Measurements from ENCODE around the gene ACAA1.
A peak's percentile ranks its signal among the peaks of the same experiment; 100 is the strongest.

ACAA1 gene

GRCh38 chr3:38154033-38154494 lies 17.1 kb upstream of the ACAA1 start:
- no peak overlapping the region for H3K4me3 ChIP-seq (ENCODE audit: low read length)
- DNase-seq (ENCODE audit: low read depth) = peak; percentile 98
- TF ChIP-seq CTCF (IDR thresholded peaks at IDR 0.05; ENCODE audit: insufficient read depth, low read depth, low read length, missing control alignments) = no peak

GRCh38 chr3:38153221-38153620 lies 16.3 kb upstream of the ACAA1 start:
- TF ChIP-seq CTCF (IDR thresholded peaks at IDR 0.05; ENCODE audit: insufficient read depth, low read depth, low read length, missing control alignments) = no peak
- no peak for DNase-seq (ENCODE audit: low read depth)

GRCh38 chr3:38152609-38153008 lies 15.7 kb upstream of the ACAA1 start:
- TF ChIP-seq CTCF (IDR thresholded peaks at IDR 0.05; ENCODE audit: insufficient read depth, low read depth, low read length, missing control alignments) = no peak
- H3K4me3 ChIP-seq (ENCODE audit: low read length) = no peak overlapping the region
- DNase-seq (ENCODE audit: low read depth) = no peak

More at GRCh38 chr3:38153221-38153620, 16.3 kb upstream of the ACAA1 start:
- no peak overlapping the region for H3K4me3 ChIP-seq (ENCODE audit: low read length)

- no peak overlapping the region for H3K4me3 ChIP-seq (ENCODE audit: low read length)
- DNase-seq (ENCODE audit: low read depth) = peak; percentile 98
- TF ChIP-seq CTCF (IDR thresholded peaks at IDR 0.05; ENCODE audit: insufficient read depth, low read depth, low read length, missing control alignments) = no peak
Measured at GRCh38 chr3:38151667-38152265, 14.8 kb upstream of the ACAA1 start.

- H3K4me3 ChIP-seq (ENCODE audit: low read length) = no peak overlapping the region
- DNase-seq (ENCODE audit: low read depth) = no peak
- TF ChIP-seq CTCF (IDR thresholded peaks at IDR 0.05; ENCODE audit: insufficient read depth, low read depth, low read length, missing control alignments) = no peak
Measured at GRCh38 chr3:38150780-38151528, 14.0 kb upstream of the ACAA1 start.

GRCh38 chr3:38149708-38150107 lies 12.8 kb upstream of the ACAA1 start:
- no peak overlapping the region for H3K4me3 ChIP-seq (ENCODE audit: low read length)
- no peak for DNase-seq (ENCODE audit: low read depth)
- TF ChIP-seq CTCF (IDR thresholded peaks at IDR 0.05; ENCODE audit: insufficient read depth, low read depth, low read length, missing control alignments) = no peak

Data from epithelial cell of esophagus (primary cell).